Right atrium auricular region (tissue), 2 donors: Measurements from ENCODE around the gene NAA60. TPM values are rescaled to one million over a fixed set of nuclear protein-coding genes. Genes with fewer than 3 reads are reported as not detected.
A peak's percentile ranks its signal among the peaks of the same experiment; 100 is the strongest.

Experiments used
- DNase-seq: peaks from one replicate; pipeline ENCODE4 v3.0.0-alpha.2; 2019; ENCODE audit warnings: low spot score
- H3K27ac ChIP-seq, 2 donors: fragments of 200-600 bp; sonication (generic); 1 replicate in 1 of 2; 2 replicates in 1 of 2; pipeline ENCODE4 v1.5.1; 2016 to 2019
- H3K27me3 ChIP-seq, 2 donors: fragments of 200-600 bp; sonication (generic); one replicate each; pipeline versions ENCODE4 v1.5.1 to v1.6.0; 2017 to 2019
- H3K36me3 ChIP-seq: fragments of 200-600 bp; sonication (generic); one replicate; pipeline ENCODE4 v1.5.1; 2016
- H3K4me1 ChIP-seq, 2 donors: fragments of 200-600 bp; sonication (generic); one replicate each; pipeline versions ENCODE4 v1.5.1 to v1.6.0; 2017 to 2019
- H3K4me3 ChIP-seq, 2 donors: fragments of 200-600 bp; sonication (generic); 1 replicate in 1 of 2; 2 replicates in 1 of 2; pipeline ENCODE4 v1.5.1; 2017 to 2019; ENCODE audit warnings: mild to moderate bottlenecking in 1 of 2, moderate library complexity in 1 of 2
- H3K9me3 ChIP-seq, 2 donors: fragments of 200-600 bp; sonication (generic); one replicate each; pipeline ENCODE4 v1.5.1; 2019
- total RNA-seq, 2 donors: library from RNA; depleted of rRNA; stranded (reverse); fragments of >200 nt; gene quantifications; one replicate each; pipeline ENCODE4 v1.1.0, GENCODE V29; 2016
- TF ChIP-seq, protein P1 (sequence below), 2 donors: fragments of 200-600 bp; sonication (generic); IDR thresholded peaks; one replicate each; pipeline ENCODE4 v1.5.1; 2019; ENCODE audit warnings: antibody characterized with exemption in 2 of 2

Gene NAA60
- total RNA-seq = 10 to 100 TPM; 28.1 to 29.1 TPM

- Histone ChIP-seq H3K9me3 (peaks cover 0 to 20% of the 10 kb centered on the region in 2 donors), H3K4me3 (peak within 1 kb of the TSS; percentile 55 to 66), H3K27me3 (no peaks in the 10 kb centered on the region), H3K27ac (peak within 1 kb of the TSS; percentile 75 to 82), H3K36me3 (peaks cover 10% of the 10 kb centered on the region), H3K4me1 (peaks cover 0 to 8% of the 10 kb centered on the region in 2 donors)
- peak; percentile 90 for DNase-seq
- TF ChIP-seq, protein P1, sequence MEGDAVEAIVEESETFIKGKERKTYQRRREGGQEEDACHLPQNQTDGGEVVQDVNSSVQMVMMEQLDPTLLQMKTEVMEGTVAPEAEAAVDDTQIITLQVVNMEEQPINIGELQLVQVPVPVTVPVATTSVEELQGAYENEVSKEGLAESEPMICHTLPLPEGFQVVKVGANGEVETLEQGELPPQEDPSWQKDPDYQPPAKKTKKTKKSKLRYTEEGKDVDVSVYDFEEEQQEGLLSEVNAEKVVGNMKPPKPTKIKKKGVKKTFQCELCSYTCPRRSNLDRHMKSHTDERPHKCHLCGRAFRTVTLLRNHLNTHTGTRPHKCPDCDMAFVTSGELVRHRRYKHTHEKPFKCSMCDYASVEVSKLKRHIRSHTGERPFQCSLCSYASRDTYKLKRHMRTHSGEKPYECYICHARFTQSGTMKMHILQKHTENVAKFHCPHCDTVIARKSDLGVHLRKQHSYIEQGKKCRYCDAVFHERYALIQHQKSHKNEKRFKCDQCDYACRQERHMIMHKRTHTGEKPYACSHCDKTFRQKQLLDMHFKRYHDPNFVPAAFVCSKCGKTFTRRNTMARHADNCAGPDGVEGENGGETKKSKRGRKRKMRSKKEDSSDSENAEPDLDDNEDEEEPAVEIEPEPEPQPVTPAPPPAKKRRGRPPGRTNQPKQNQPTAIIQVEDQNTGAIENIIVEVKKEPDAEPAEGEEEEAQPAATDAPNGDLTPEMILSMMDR (IDR thresholded peaks at IDR 0.05) = no peak
Observed at GRCh38 chr16:3443108-3444031, at the start of gene NAA60, which contains the start of gene ZNF597. TSS of gene NAA60 (plus strand) at chr16:3443680. CDS start at chr16:3476228, 32,548 bp downstream. TSS of gene ZNF597 (minus strand) at chr16:3443504. CDS start at chr16:3443153, 351 bp downstream.

DNA sequence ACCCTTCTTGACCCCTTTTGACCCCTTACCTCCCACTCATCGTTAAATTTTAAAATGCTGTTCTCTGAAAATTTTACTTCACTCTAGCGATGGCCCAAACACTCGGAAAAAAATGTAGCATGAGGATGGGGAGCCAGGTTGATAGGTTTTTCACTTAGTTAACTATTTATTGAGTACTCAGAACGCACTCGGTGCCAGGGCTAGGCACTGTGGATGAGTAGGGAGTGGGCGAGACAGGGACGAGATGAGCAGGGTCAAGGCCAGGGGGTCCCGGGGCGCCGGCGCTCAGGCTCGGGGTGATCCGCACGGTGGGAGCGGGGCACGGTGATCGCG is 43.1 kb upstream of the NAA60 start:
- no peak for DNase-seq
- H3K9me3 ChIP-seq = peaks cover 0 to 33% of the 10 kb centered on the region in 2 donors
- TF ChIP-seq, protein P1 (IDR thresholded peaks at IDR 0.05) = no peak
- peaks cover 0 to 18% of the 10 kb centered on the region in 2 donors for H3K4me1 ChIP-seq
- peak overlapping the region; percentile 90 to 94 for H3K4me3 ChIP-seq
- H3K27ac ChIP-seq = peak overlapping the region; percentile 86 to 90
- no peaks in the 10 kb centered on the region for H3K27me3 ChIP-seq
- H3K36me3 ChIP-seq = peaks cover 39% of the 10 kb centered on the region

- peak; percentile 98 for DNase-seq
- TF ChIP-seq, protein P1 (IDR thresholded peaks at IDR 0.05) = peak in 1 of 2 donors; percentile 26
- Histone ChIP-seq H3K9me3 (peaks cover 1 to 39% of the 10 kb centered on the region in 2 donors), H3K4me3 (peak within 1 kb of the TSS; percentile 90 to 94), H3K27me3 (no peaks in the 10 kb centered on the region), H3K36me3 (peaks cover 42% of the 10 kb centered on the region), H3K27ac (peak within 1 kb of the TSS; percentile 86 to 90), H3K4me1 (peaks cover 0 to 18% of the 10 kb centered on the region in 2 donors)
Observed at GRCh38 chr16:3400779-3401688, 42.4 kb upstream of the NAA60 start, which contains the start of the genes ZNF174 and ZSCAN32. TSS of gene ZNF174 (plus strand) at chr16:3401215. CDS start at chr16:3402005, 790 bp downstream. TSS of gene ZSCAN32 (minus strand) at chr16:3401004. CDS start at chr16:3397557, 3,447 bp downstream.

- peaks cover 5 to 41% of the 10 kb centered on the region in 2 donors for H3K9me3 ChIP-seq
- peaks cover 0 to 18% of the 10 kb centered on the region in 2 donors for H3K4me1 ChIP-seq
- no peaks in the 10 kb centered on the region for H3K27me3 ChIP-seq
- H3K36me3 ChIP-seq = peaks cover 42% of the 10 kb centered on the region
- peak overlapping the region; percentile 90 to 94 for H3K4me3 ChIP-seq
- TF ChIP-seq, protein P1 (IDR thresholded peaks at IDR 0.05) = no peak
- peak overlapping the region; percentile 86 to 90 for H3K27ac ChIP-seq
- DNase-seq = no peak
Observed at GRCh38 chr16:3401719-3402397, 41.6 kb upstream of the NAA60 start.
